GM19324 (cell line): ENCODE results near the gene HLTF.
"Not testable (repeated sequence)": the region's sequence is repeated elsewhere in the genome, so short reads cannot be mapped to it uniquely, and the experiment has no call there.

ENCODE experiments used
- ATAC-seq: cut with Tn5 transposase; IDR thresholded peaks from one replicate; pipeline ENCODE4 v1.9.1; 2021; ENCODE audit warnings: mild to moderate bottlenecking, moderate library complexity; ENCODE audit not compliant: unreplicated experiment, low FRiP score

The HLTF gene

GRCh38 chr3:148997623-148998022 lies 88.7 kb downstream of the HLTF start:
- ATAC-seq: no peak

GRCh38 chr3:148992635-148993255 lies 93.6 kb downstream of the HLTF start:
- ATAC-seq: no peak

- ATAC-seq: peak; percentile 32
Measured at GRCh38 chr3:148992027-148992634, 94.2 kb downstream of the HLTF start.

- ATAC-seq: peak; percentile 94
Measured at GRCh38 chr3:148991219-148992026, 94.9 kb downstream of the HLTF start, which contains the start of gene GYG1. Gene GYG1 (plus strand): TSS chr3:148991540. CDS start chr3:148991641, 101 bp downstream.

- no peak for ATAC-seq
Measured at GRCh38 chr3:148990236-148990635, 96.1 kb downstream of the HLTF start.

GRCh38 chr3:148987551-148987950 lies 98.8 kb downstream of the HLTF start:
- ATAC-seq: not testable (repeated sequence)

- no peak for ATAC-seq
Measured at GRCh38 chr3:148981273-148981672, 105.1 kb downstream of the HLTF start.
